Smooth muscle cell (in vitro differentiated cells): ENCODE measurements around the gene CXXC5. TPM values are rescaled to one million over a fixed set of nuclear protein-coding genes. Genes with fewer than 3 reads are reported as not detected.

Source experiments
- DNase-seq: peaks from one replicate; lab custom pipeline; 2025; ENCODE audit not compliant: unreplicated experiment; lab: John Stamatoyannopoulos, UW
- H2AFZ ChIP-seq: fragments of 200-600 bp; sonication (generic); 2 replicates; pipeline ENCODE4 v1.6.0; 2016; ENCODE audit warnings: antibody characterized with exemption, low read depth, mild to moderate bottlenecking
- H3F3A ChIP-seq: fragments of 200-600 bp; sonication (generic); 2 replicates; pipeline ENCODE4 v1.6.0; 2017; ENCODE audit warnings: antibody characterized with exemption, low read depth
- H3K27ac ChIP-seq: fragments of 200-600 bp; sonication (generic); 2 replicates; pipeline ENCODE4 v1.5.1; 2016; ENCODE audit warnings: low read depth, mild to moderate bottlenecking
- H3K27me3 ChIP-seq: fragments of 200-600 bp; sonication (generic); 2 replicates; pipeline ENCODE4 v1.6.1; 2016; ENCODE audit warnings: low read depth, mild to moderate bottlenecking
- H3K36me3 ChIP-seq: fragments of 200-600 bp; sonication (generic); 2 replicates; pipeline ENCODE4 v1.5.1; 2016; ENCODE audit warnings: low read depth
- H3K4me1 ChIP-seq: fragments of 200-600 bp; sonication (generic); 2 replicates; pipeline ENCODE4 v1.5.1; 2016; ENCODE audit warnings: low read depth
- H3K4me2 ChIP-seq: fragments of 200-600 bp; sonication (generic); 2 replicates; pipeline ENCODE4 v1.6.0; 2016; ENCODE audit warnings: mild to moderate bottlenecking
- H3K4me3 ChIP-seq: fragments of 200-600 bp; sonication (generic); 2 replicates; pipeline ENCODE4 v1.5.1; 2016; ENCODE audit warnings: mild to moderate bottlenecking
- H3K79me2 ChIP-seq: fragments of 200-600 bp; sonication (generic); 2 replicates; pipeline ENCODE4 v1.6.0; 2016; ENCODE audit warnings: low read depth, mild to moderate bottlenecking
- H3K9ac ChIP-seq: fragments of 200-600 bp; sonication (generic); 2 replicates; pipeline ENCODE4 v1.6.0; 2016; ENCODE audit warnings: low read depth
- H3K9me3 ChIP-seq: fragments of 200-600 bp; sonication (generic); replicated peaks from 2 replicates; pipeline ENCODE4 v1.5.1; 2016; ENCODE audit warnings: low read depth
- H4K20me1 ChIP-seq: fragments of 200-600 bp; sonication (generic); 2 replicates; pipeline ENCODE4 v1.6.0; 2016; ENCODE audit warnings: low read depth
- WGBS: methylation state at CpG from one replicate; pipeline ENCODE4 v1.1.7; 2016; ENCODE audit warnings: low lambda C conversion rate; 5-methylcytosine and 5-hydroxymethylcytosine counted together
- polyA plus RNA-seq: library from polyadenylated mRNA; unstranded; fragments of >200 nt; fragmentation: Nextera tagmentation; extraction: Ambion mirVana; gene quantifications from 2 replicates; pipeline ENCODE4 v1.2.1, GENCODE V29; 2016
- total RNA-seq: library from RNA; depleted of rRNA; stranded (reverse); fragments of >200 nt; gene quantifications from 2 replicates; pipeline ENCODE4 v1.2.3, GENCODE V29; 2014
- TF ChIP-seq, protein P1 (sequence below): fragments of 200-600 bp; sonication (generic); IDR thresholded peaks from 2 replicates; pipeline ENCODE4 v1.5.1; 2017; ENCODE audit warnings: borderline replicate concordance, mild to moderate bottlenecking, antibody characterized with exemption; ENCODE audit not compliant: insufficient read depth, poor library complexity, severe bottlenecking

The CXXC5 gene
- total and polyA plus RNA-seq, 2 experiments from 2014 or later, result 85.5 to 139 TPM

DNA sequence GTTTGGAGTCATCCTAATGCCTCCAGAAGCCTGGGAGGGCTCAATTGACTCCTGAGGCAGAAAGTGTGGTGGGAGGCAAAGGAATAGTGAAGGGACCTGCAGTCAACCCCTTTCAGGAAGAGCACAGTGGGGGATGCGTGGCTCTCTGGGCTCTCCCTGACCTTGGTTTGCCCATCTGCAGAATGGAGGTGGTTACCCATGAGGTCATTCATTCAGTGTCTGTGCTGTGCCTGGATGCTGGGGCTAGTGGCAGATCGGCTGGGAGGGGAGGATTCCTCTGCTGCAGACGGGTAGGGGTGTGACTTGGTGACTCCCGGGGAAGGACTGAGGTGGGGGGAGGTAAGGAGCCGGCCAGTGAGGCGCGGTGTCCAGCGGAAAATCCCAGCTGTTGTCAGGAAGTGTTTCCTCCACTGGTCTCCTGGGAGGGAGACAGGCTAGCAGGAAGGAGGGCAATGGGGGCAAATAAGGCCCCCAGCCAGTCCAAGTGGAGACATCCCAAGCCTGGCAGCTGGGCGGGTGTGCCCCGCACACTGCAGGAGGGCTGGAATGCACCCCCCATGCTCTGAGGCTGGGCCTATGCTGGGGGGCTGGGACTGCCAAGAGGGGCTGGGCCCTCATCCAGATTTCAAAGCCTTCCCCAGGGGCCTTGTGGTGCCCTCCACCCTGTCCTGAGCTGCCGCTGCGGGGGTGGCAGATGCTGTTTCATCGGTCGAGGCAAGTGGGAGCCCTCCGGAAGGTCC lies 10.9 kb downstream of the CXXC5 start:
- Histone ChIP-seq H3K36me3 (no peaks in the 10 kb centered on the region), H4K20me1 (peaks cover 85% of the 10 kb centered on the region), H3K4me3 (peak overlapping the region; percentile 22), H3K9ac (peak overlapping the region; percentile 71), H3K4me1 (peaks cover 65% of the 10 kb centered on the region), H3K4me2 (peak overlapping the region; percentile 83), H3K79me2 (peaks cover 86% of the 10 kb centered on the region), H2AFZ (no peak overlapping the region), H3K9me3 (no peaks in the 10 kb centered on the region), H3K27me3 (no peaks in the 10 kb centered on the region), H3K27ac (peak overlapping the region; percentile 99), H3F3A (peaks cover 43% of the 10 kb centered on the region)
- WGBS, result 18% methylated on average over 14 of the region's 15 CpGs
- DNase-seq, result no peak
- TF ChIP-seq, protein P1, sequence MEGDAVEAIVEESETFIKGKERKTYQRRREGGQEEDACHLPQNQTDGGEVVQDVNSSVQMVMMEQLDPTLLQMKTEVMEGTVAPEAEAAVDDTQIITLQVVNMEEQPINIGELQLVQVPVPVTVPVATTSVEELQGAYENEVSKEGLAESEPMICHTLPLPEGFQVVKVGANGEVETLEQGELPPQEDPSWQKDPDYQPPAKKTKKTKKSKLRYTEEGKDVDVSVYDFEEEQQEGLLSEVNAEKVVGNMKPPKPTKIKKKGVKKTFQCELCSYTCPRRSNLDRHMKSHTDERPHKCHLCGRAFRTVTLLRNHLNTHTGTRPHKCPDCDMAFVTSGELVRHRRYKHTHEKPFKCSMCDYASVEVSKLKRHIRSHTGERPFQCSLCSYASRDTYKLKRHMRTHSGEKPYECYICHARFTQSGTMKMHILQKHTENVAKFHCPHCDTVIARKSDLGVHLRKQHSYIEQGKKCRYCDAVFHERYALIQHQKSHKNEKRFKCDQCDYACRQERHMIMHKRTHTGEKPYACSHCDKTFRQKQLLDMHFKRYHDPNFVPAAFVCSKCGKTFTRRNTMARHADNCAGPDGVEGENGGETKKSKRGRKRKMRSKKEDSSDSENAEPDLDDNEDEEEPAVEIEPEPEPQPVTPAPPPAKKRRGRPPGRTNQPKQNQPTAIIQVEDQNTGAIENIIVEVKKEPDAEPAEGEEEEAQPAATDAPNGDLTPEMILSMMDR, result no peak

DNA sequence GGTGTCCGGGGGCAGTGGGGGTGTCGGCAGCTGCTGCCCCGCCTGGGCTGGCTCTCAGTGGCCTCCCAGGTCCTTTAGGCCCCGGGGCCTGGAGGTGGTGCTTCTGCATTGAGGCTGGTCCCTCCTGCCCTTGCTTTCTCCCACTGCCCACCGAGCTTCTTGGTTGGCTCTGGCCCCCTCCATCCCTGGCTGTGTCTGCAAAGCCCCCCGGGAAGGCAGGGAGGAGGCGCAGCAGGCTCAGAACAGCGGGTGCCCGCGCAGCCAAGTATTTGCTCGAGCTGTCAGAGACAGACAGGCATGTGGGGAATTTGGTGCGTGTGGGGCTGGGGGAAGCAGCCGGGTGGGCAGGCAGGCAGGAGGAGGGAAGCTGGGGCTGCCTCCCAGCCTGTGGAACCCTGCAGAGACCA lies 11.5 kb downstream of the CXXC5 start:
- H3K9ac ChIP-seq, result peak overlapping the region; percentile 71
- no peak for DNase-seq
- peaks cover 60% of the 10 kb centered on the region for H3K4me1 ChIP-seq

DNA sequence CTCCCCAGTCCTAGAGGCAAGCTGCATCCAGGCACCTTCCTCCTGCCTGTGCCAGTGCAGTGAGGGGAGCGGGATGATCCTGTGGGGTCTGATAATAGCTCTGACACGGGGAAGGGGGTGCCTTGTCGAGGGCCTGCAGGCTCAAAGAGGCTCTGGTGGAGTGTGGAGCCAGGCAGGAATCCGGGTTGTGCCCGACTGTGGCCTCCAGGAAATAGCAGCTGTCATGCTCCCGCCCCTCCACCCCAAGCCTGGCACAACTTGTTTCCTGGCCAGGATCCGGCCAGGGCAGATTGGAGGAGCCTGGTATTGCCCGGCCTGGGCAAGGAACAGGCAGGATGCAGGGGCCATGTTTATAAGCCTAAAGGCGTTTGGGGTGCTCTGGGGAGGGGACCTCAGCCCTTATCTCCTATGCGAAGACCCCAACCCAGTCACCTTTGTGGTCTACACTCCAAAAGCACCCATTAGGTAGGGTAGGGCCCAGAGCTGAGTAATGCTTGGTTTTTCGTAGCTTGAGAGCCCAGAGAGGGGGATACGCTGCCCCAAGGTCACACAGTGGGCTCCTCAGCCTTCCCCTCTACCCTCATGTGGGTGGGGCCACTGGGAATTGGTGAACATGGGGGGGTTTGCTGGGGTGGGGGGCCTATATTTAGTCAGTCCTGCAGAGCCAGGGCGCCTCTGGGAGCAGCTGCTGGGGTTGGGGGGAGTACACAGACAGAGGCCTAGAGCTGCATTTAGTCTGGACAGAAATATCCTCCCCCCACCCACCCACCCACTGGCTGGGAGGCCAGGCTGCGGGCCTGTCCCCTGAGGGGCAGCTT lies 12.2 kb downstream of the CXXC5 start:
- Histone ChIP-seq H3K4me3 (peak overlapping the region; percentile 22), H3K27me3 (no peaks in the 10 kb centered on the region), H3K36me3 (no peaks in the 10 kb centered on the region), H3K4me1 (peaks cover 54% of the 10 kb centered on the region), H3K27ac (peak overlapping the region; percentile 99), H3K4me2 (peak overlapping the region; percentile 83), H3F3A (peaks cover 31% of the 10 kb centered on the region), H3K9ac (peak overlapping the region; percentile 71), H2AFZ (no peak overlapping the region), H3K79me2 (peaks cover 86% of the 10 kb centered on the region), H3K9me3 (no peaks in the 10 kb centered on the region), H4K20me1 (peaks cover 87% of the 10 kb centered on the region)
- TF ChIP-seq, protein P1, result no peak
- no peak for DNase-seq
- 25% methylated on average over 13 of the region's 14 CpGs for WGBS

More for the DNA sequence above, 11.5 kb downstream of the CXXC5 start:
- no peaks in the 10 kb centered on the region for H3K9me3 ChIP-seq
- no peaks in the 10 kb centered on the region for H3K36me3 ChIP-seq
- H3K4me3 ChIP-seq, result peak overlapping the region; percentile 22
- WGBS, result 13% methylated on average over 10 of the region's 13 CpGs
- H3K27me3 ChIP-seq, result no peaks in the 10 kb centered on the region
- peak overlapping the region; percentile 83 for H3K4me2 ChIP-seq
- peaks cover 86% of the 10 kb centered on the region for H3K79me2 ChIP-seq
- H3K27ac ChIP-seq, result peak overlapping the region; percentile 99
- H3F3A ChIP-seq, result peaks cover 37% of the 10 kb centered on the region
- TF ChIP-seq, protein P1, result no peak
- H4K20me1 ChIP-seq, result peaks cover 85% of the 10 kb centered on the region
- no peak overlapping the region for H2AFZ ChIP-seq
